Parathyroid adenoma (tissue), 2 donors: ENCODE data around the gene NRM.
"Not testable (repeated sequence)": the region's sequence is repeated elsewhere in the genome, so short reads cannot be mapped to it uniquely, and the experiment has no call there.

Experiments
- H2AFZ ChIP-seq: fragments of 300-600 bp; sonication (generic); one replicate; pipeline ENCODE4 v1.7.0; 2017; ENCODE audit warnings: antibody characterized with exemption, mild to moderate bottlenecking
- H3K27ac ChIP-seq: fragments of 300-600 bp; sonication (generic); one replicate; pipeline ENCODE4 v1.7.0; 2017
- H3K27me3 ChIP-seq: fragments of 300-600 bp; sonication (generic); one replicate; pipeline ENCODE4 v1.7.0; 2017; ENCODE audit warnings: low read length; ENCODE audit not compliant: control insufficient read depth, insufficient read depth
- H3K36me3 ChIP-seq: fragments of 300-600 bp; sonication (generic); one replicate; pipeline ENCODE4 v1.7.0; 2017; ENCODE audit warnings: low read length; ENCODE audit not compliant: control insufficient read depth, insufficient read depth
- H3K4me1 ChIP-seq: fragments of 300-600 bp; sonication (generic); one replicate; pipeline ENCODE4 v1.7.0; 2017; ENCODE audit warnings: control low read depth
- H3K4me2 ChIP-seq: fragments of 300-600 bp; sonication (generic); one replicate; pipeline ENCODE4 v1.7.0; 2017; ENCODE audit warnings: low read length
- H3K4me3 ChIP-seq: fragments of 300-600 bp; sonication (generic); one replicate; pipeline ENCODE4 v1.7.0; 2017; ENCODE audit warnings: low read depth, low read length
- H3K79me2 ChIP-seq: fragments of 300-600 bp; sonication (generic); one replicate; pipeline ENCODE4 v1.7.0; 2017; ENCODE audit warnings: control low read depth
- H3K9ac ChIP-seq: fragments of 300-600 bp; sonication (generic); one replicate; pipeline ENCODE4 v1.7.0; 2017; ENCODE audit warnings: mild to moderate bottlenecking
- H3K9me3 ChIP-seq: fragments of 300-600 bp; sonication (generic); one replicate; pipeline ENCODE4 v1.7.0; 2017; ENCODE audit warnings: low read length; ENCODE audit not compliant: control insufficient read depth
- CTCF ChIP-seq: fragments of 300-600 bp; sonication (generic); IDR thresholded peaks from one replicate; pipeline ENCODE4 v1.7.0; 2017; ENCODE audit warnings: antibody characterized with exemption, mild to moderate bottlenecking
- donor health status: primary hyperparathyroidism.

The NRM gene

DNA sequence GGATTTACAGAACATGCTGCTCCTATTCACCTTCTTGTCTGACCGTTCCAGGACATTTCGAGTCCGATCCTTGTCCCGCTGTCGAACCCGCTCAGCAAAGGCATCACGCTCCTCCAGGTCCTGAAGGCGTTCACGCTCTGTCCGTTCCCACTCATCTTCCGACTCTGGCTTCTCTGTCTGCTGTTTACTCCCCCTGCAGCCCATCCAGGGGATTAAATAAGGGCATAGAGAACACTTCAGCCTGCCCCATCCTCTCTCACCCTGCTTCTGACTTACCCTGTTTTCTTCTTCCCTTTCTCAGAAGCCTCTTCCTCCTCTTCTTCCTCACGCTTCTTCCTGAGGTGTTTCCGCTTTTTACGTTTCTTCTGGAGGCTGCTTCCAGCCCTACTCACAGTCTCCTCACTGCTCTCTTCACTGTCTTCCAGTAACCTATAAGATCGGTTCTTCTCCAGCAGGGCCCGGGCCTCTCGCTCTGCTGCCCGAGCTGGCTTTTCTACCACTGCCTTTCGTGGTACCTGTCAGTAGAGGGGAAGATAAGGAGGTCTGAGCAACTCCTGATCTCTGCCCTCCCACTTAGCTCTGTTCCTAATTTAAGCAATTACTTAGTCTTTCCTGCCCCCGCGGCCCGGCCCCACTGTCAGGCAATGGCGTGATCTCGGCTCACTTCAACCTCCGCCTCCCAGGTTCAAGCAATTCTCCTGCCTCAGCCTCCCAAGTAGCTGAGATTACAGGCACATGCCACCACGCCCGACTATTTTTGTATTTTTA lies 19.8 kb downstream of the NRM start:
- Histone ChIP-seq H2AFZ (no peak overlapping the region), H3K27me3 (no peaks in the 10 kb centered on the region), H3K4me3 (peak overlapping the region; percentile 88), H3K9me3 (no peaks in the 10 kb centered on the region), H3K27ac (no peak overlapping the region), H3K9ac (no peak overlapping the region), H3K36me3 (no peaks in the 10 kb centered on the region), H3K79me2 (peaks cover 13% of the 10 kb centered on the region), H3K4me1 (peaks cover 11% of the 10 kb centered on the region), H3K4me2 (no peak overlapping the region)
- no peak for TF ChIP-seq CTCF

DNA sequence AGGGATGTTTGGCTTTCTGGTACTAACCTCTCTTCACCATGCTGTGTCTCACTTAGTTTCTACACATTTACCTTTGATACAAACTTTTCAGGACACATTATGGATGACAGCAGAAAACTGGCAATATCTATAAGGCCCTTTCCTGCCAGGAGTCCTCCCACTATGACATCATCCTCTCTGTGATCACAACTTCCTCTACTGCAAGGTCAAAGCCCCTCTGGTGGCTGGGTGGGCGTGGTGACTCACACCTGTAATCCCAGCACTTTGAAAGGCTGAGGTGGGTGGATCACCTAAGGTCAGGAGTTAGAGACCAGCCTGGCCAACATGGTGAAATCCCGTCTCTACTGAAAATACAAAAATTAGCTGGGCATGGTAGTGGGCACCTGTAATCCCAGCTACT lies 24.5 kb downstream of the NRM start:
- H3K4me2 ChIP-seq, H2AFZ ChIP-seq, H3K9me3 ChIP-seq, H3K9ac ChIP-seq, H3K4me1 ChIP-seq, H3K36me3 ChIP-seq, H3K27me3 ChIP-seq, H3K79me2 ChIP-seq, H3K27ac ChIP-seq, H3K4me3 ChIP-seq: not testable (repeated sequence)

- Histone ChIP-seq H3K27ac (no peak overlapping the region), H3K4me1 (peaks cover 7% of the 10 kb centered on the region), H3K4me3 (no peak overlapping the region), H3K9me3 (no peaks in the 10 kb centered on the region), H3K27me3 (no peaks in the 10 kb centered on the region), H2AFZ (no peak overlapping the region), H3K36me3 (no peaks in the 10 kb centered on the region), H3K79me2 (no peaks in the 10 kb centered on the region), H3K9ac (no peak overlapping the region), H3K4me2 (no peak overlapping the region)
- TF ChIP-seq CTCF: no peak
Observed at GRCh38 chr6:30664994-30665767, 25.6 kb downstream of the NRM start.

DNA sequence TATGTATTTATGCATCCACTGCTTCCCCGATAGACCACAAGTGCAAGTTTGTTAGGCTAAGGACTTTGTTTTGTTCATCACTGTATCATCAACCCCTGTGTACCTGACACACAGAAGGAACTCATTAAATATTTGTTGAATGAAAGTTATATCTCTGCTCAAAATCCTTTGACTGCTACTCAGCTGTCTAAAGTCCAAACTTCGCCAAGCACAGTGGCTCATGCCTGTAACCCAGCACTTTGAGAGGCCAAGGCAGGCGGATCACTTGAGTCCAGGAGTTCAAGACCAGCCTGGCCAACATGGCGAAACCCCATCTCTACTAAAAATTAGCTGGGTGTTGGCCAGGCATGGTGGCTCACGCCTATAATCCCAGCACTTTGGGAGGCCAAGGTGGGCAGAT lies 32.9 kb downstream of the NRM start:
- H3K27me3 ChIP-seq, H3K27ac ChIP-seq, H3K79me2 ChIP-seq, H3K9me3 ChIP-seq, H2AFZ ChIP-seq, H3K4me2 ChIP-seq, H3K4me3 ChIP-seq, H3K36me3 ChIP-seq, H3K9ac ChIP-seq, H3K4me1 ChIP-seq: not testable (repeated sequence)

- Histone ChIP-seq H3K4me2 (no peak overlapping the region), H3K9me3 (no peaks in the 10 kb centered on the region), H3K79me2 (no peaks in the 10 kb centered on the region), H3K4me1 (no peaks in the 10 kb centered on the region), H3K27me3 (no peaks in the 10 kb centered on the region), H2AFZ (no peak overlapping the region), H3K9ac (no peak overlapping the region), H3K27ac (no peak overlapping the region), H3K4me3 (no peak overlapping the region), H3K36me3 (no peaks in the 10 kb centered on the region)
- TF ChIP-seq CTCF: no peak
Observed at GRCh38 chr6:30657454-30657853, 33.3 kb downstream of the NRM start.
